OCI-LY3 (cell line): Measurements from ENCODE around the gene NEURL2.

Source experiments
- CTCF ChIP-seq: fragments of 200-600, 300-600 bp; sonication (generic); IDR thresholded peaks from 2 replicates; pipeline ENCODE4 v1.5.1; 2014; ENCODE audit warnings: antibody characterized with exemption, low read length, low read depth
- EZH2phosphoT487 ChIP-seq: fragments of 200-600 bp; shearing (Covaris generic); IDR thresholded peaks from 2 replicates; pipeline ENCODE4 v1.6.1; 2018; ENCODE audit warnings: antibody characterized with exemption, mixed run types, low read depth

- TF ChIP-seq CTCF (no peak), EZH2phosphoT487 (no peak)
Measured at GRCh38 chr20:45892828-45893500, 2.0 kb upstream of the NEURL2 start.
